HL-60 (cell line): ENCODE results near the gene RBMXL2.

Source experiments
- DNase-seq, 2 experiments: peaks; one replicate each; pipeline ENCODE4 v3.0.0-alpha.2; 2010 to 2020; ENCODE audit warnings: low read depth in 1 of 2, low spot score in 1 of 2
- H3K27ac ChIP-seq: fragments of 250-450 bp; sonication (Bioruptor Pico); replicated peaks from 2 replicates; pipeline ENCODE4 v1.5.1; 2020; ENCODE audit warnings: mild to moderate bottlenecking, moderate library complexity
- H3K27me3 ChIP-seq: fragments of 250-450 bp; sonication (Bioruptor Pico); 2 replicates; pipeline ENCODE4 v1.5.1; 2021; ENCODE audit warnings: mild to moderate bottlenecking, moderate library complexity; ENCODE audit not compliant: insufficient read depth, poor library complexity, severe bottlenecking
- H3K4me3 ChIP-seq: replicated peaks from 2 replicates; pipeline ENCODE4 v1.5.1; 2011; ENCODE audit warnings: mild to moderate bottlenecking, control low read depth, low read length; ENCODE audit not compliant: insufficient read depth
- CTCF ChIP-seq: IDR thresholded peaks from one replicate; pipeline ENCODE4 v1.5.1; 2011; ENCODE audit warnings: low read length, control low read depth, inconsistent platforms; ENCODE audit not compliant: insufficient read depth
- GABPA ChIP-seq: IDR thresholded peaks from 2 replicates; pipeline ENCODE4 v1.6.1; 2012; ENCODE audit warnings: low read depth
- POLR2AphosphoS5 ChIP-seq: IDR thresholded peaks from 2 replicates; pipeline ENCODE4 v1.6.1; 2012; ENCODE audit warnings: low read depth
- SPI1 ChIP-seq: IDR thresholded peaks from 2 replicates; pipeline ENCODE4 v1.6.1; 2012; ENCODE audit warnings: low read depth, mild to moderate bottlenecking, borderline replicate concordance
- TF ChIP-seq, protein P1 (sequence below): IDR thresholded peaks from 2 replicates; pipeline ENCODE4 v1.6.1; 2012; ENCODE audit warnings: low read depth; ENCODE audit not compliant: insufficient replicate concordance

The RBMXL2 gene

GRCh38 chr11:7098235-7098832, 9.5 kb downstream of the RBMXL2 start:
- Histone ChIP-seq H3K27me3 (peaks cover 6% of the 10 kb centered on the region), H3K4me3 (no peak overlapping the region), H3K27ac (no peak overlapping the region)
- peak; percentile 10 to 15 for DNase-seq
- TF ChIP-seq, protein P1, sequence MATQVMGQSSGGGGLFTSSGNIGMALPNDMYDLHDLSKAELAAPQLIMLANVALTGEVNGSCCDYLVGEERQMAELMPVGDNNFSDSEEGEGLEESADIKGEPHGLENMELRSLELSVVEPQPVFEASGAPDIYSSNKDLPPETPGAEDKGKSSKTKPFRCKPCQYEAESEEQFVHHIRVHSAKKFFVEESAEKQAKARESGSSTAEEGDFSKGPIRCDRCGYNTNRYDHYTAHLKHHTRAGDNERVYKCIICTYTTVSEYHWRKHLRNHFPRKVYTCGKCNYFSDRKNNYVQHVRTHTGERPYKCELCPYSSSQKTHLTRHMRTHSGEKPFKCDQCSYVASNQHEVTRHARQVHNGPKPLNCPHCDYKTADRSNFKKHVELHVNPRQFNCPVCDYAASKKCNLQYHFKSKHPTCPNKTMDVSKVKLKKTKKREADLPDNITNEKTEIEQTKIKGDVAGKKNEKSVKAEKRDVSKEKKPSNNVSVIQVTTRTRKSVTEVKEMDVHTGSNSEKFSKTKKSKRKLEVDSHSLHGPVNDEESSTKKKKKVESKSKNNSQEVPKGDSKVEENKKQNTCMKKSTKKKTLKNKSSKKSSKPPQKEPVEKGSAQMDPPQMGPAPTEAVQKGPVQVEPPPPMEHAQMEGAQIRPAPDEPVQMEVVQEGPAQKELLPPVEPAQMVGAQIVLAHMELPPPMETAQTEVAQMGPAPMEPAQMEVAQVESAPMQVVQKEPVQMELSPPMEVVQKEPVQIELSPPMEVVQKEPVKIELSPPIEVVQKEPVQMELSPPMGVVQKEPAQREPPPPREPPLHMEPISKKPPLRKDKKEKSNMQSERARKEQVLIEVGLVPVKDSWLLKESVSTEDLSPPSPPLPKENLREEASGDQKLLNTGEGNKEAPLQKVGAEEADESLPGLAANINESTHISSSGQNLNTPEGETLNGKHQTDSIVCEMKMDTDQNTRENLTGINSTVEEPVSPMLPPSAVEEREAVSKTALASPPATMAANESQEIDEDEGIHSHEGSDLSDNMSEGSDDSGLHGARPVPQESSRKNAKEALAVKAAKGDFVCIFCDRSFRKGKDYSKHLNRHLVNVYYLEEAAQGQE: no peak
- TF ChIP-seq CTCF (peak; percentile 29), SPI1 (no peak), POLR2AphosphoS5 (no peak), GABPA (no peak)

DNA sequence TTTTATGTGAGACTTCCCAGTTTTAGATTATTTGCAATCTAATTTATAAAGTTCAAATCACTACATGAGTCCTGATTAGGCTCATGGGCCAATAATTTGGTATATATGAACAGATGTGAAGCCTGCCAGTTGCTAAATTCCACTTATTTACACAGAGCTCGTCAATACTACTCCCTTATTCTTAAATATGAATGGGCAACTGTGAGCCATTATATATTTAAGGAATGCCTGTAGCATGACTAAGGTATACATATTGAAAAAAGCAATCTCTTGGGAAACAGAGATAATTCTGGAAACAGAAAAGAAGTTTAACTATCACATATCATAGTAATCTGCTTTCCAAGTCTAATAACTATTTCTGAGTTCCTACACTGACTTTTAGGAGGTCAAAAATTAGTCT, 27.0 kb downstream of the RBMXL2 start:
- Histone ChIP-seq H3K27ac (no peak overlapping the region), H3K27me3 (peaks cover 4% of the 10 kb centered on the region), H3K4me3 (no peak overlapping the region)
- TF ChIP-seq CTCF (no peak), POLR2AphosphoS5 (no peak), SPI1 (no peak), GABPA (no peak)
- TF ChIP-seq, protein P1: no peak
- no peak for DNase-seq

- TF ChIP-seq POLR2AphosphoS5: no peak
- TF ChIP-seq, protein P1: no peak
- no peak for DNase-seq
Observed at GRCh38 chr11:7116370-7116769, 27.6 kb downstream of the RBMXL2 start.

GRCh38 chr11:7138051-7138450, 49.3 kb downstream of the RBMXL2 start:
- TF ChIP-seq GABPA: no peak
- TF ChIP-seq, protein P1: no peak
- no peak for TF ChIP-seq POLR2AphosphoS5
- no peak for TF ChIP-seq SPI1
- TF ChIP-seq CTCF: no peak
- Histone ChIP-seq H3K4me3 (no peak overlapping the region), H3K27ac (no peak overlapping the region), H3K27me3 (peaks cover 2% of the 10 kb centered on the region)
- DNase-seq: no peak

More at GRCh38 chr11:7116370-7116769, 27.6 kb downstream of the RBMXL2 start:
- no peak overlapping the region for H3K4me3 ChIP-seq
- H3K27ac ChIP-seq: no peak overlapping the region
- H3K27me3 ChIP-seq: peaks cover 4% of the 10 kb centered on the region
